Measurements from ENCODE around the gene CHERP.
A peak's percentile ranks its signal among the peaks of the same experiment; 100 is the strongest.

The CHERP gene

GRCh38 chr19:16470541-16470910 is 71.7 kb downstream of the CHERP start:
- TF ChIP-seq, protein P1, sequence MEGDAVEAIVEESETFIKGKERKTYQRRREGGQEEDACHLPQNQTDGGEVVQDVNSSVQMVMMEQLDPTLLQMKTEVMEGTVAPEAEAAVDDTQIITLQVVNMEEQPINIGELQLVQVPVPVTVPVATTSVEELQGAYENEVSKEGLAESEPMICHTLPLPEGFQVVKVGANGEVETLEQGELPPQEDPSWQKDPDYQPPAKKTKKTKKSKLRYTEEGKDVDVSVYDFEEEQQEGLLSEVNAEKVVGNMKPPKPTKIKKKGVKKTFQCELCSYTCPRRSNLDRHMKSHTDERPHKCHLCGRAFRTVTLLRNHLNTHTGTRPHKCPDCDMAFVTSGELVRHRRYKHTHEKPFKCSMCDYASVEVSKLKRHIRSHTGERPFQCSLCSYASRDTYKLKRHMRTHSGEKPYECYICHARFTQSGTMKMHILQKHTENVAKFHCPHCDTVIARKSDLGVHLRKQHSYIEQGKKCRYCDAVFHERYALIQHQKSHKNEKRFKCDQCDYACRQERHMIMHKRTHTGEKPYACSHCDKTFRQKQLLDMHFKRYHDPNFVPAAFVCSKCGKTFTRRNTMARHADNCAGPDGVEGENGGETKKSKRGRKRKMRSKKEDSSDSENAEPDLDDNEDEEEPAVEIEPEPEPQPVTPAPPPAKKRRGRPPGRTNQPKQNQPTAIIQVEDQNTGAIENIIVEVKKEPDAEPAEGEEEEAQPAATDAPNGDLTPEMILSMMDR (IDR thresholded peaks at IDR 0.05; ENCODE audit: insufficient read depth, low read depth, low read length, missing control alignments) = no peak
- DNase-seq (ENCODE audit: low read depth) = peak; percentile 31
- peak overlapping the region; percentile 78 for H3K4me3 ChIP-seq (ENCODE audit: low read length)

Data from epithelial cell of esophagus (primary cell).